GM19035 (cell line): ENCODE measurements around the gene HGFAC.

Experiments
- ATAC-seq: cut with Tn5 transposase; IDR thresholded peaks from one replicate; pipeline ENCODE4 v1.9.1; 2021; ENCODE audit not compliant: unreplicated experiment

HGFAC gene

DNA sequence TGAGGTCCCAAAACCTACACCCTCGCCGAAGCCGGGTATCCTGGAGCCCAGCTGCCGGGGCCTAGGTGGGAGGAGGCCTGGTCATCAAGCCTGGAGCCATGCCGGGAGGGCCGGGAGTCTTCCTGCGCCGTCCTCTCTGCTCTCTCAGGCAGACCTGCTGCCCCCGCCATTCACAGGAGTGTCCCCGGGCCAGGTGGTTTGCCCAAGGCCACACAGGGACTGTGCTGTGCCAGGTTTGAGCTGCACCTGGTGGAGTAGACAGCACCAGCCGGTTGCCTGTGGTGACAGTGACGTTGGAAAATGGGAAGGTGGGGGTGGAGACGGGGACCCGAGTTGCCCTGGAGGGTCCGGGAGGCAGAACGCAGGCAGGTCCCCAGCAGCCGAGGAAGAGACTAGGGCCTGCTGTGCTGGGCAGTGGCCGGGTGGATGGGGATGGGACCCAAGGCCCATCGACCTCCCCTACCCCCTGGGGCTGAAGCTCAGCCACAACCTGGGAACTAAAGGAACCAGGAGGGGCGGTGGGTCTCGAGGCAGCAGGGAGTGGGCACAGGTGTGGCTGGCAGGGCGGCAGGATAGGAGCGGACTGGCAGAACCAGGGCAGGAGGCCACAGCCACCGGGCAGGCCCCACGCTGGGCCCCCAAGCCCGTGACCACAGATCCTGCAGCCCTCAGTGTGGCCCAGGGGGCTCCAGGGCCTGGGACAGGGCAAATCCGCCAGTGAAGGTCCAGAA lies 30.8 kb downstream of the HGFAC start:
- ATAC-seq = no peak

DNA sequence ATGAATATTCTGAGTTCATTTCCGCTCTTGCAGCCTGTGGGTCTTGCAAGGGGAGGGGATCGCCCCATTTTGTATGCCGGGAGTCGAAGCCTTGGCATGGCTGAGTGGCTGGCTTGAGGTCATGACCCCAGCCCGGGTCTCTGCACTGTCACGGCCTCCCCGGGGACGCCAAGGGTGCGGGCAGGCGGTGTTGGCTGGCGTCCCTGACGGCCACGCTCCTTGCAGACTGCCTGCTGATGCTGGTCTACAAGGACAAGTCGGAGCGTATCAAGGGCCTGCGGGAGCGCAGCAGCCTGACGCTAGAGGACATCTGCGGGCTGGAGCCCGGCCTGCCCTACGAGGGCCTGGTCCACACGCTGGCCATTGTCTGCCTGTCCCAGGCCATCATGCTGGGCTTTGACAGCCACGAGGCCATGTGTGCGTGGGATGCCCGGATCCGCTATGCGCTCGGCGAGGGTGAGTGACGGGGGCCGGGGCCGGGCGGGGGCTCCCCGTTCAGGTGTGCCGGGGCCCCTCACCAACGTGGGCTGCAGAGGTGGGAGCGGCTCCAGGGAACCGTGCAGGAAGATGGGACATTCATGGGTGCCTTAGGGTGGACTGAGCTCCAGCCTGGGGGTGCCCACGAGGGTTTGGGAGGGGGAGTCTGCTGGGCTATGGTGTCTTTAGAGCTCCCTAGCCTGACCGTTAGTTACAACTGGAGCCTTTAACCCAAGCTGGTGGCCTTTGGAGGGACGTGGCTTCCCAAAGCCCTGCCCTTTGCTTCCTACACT lies 31.6 kb downstream of the HGFAC start:
- ATAC-seq = no peak

DNA sequence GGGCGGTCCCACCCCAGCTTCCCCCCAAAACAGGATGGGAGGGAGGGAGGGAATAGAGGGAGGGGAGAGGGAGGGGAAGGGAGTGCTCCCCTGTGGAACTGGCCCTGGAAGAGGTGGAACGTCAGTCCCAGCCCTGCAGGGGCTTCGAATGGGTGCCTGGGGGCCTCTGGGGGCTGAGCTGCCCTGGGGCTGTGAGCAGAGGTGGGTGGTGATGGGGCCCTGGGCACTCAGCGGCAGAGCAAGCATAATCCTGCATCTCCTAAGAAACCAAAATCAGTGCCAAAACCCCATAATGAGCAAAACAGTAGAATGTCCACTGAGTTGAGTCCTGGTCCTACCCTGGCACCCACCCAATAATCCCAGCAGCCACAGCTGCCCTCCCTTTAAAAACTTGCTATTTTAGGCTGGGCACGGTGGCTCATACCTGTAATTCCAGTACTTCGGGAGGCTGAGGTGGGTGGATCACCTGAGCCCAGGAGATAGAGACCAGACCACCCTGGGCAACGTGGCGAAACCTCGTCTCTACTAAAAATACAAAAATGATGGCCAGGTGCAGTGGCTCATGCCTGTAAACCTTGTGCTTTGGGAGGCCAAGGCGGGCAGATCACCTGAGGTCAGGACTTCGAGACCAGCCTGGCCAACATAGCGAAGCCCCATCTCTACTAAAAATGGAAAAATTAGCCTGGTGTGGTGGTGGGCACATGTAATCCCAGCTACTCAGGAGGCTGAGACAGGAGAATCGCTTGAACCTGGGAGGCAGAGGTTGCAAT lies 32.4 kb downstream of the HGFAC start:
- no peak for ATAC-seq

DNA sequence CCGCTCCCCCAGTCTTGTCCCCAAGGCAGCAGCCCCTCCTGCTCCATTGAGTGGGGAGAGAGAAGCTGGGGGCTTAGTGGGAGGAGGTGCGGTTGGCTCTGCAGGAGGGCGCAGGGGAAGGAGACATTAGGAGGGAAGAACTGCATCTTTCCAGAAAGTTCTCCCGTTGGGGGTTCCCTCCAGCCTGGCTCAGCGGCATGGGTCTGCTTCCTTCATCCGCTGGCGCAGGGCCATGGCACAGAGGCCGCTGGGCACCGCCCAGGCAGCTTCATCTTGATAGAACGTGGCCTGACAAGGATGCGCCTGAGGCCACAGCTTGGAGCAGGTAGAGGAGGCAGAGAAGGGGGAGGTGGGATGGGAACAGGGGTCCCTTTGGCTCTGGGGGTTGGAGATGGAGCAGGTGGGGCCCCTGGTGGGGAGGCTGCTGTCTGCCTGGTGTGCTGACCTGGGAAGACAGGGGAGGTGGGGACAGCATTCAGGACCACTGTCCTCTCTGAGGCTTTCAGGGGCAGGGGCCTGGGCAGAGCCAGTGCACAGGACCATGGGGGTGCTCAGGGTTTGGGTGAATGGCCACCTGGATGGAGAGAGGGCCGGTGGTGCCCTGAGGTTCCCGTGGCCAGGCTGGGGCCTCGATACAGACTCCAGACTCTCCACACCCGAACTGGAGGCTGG lies 33.4 kb downstream of the HGFAC start:
- ATAC-seq = no peak

DNA sequence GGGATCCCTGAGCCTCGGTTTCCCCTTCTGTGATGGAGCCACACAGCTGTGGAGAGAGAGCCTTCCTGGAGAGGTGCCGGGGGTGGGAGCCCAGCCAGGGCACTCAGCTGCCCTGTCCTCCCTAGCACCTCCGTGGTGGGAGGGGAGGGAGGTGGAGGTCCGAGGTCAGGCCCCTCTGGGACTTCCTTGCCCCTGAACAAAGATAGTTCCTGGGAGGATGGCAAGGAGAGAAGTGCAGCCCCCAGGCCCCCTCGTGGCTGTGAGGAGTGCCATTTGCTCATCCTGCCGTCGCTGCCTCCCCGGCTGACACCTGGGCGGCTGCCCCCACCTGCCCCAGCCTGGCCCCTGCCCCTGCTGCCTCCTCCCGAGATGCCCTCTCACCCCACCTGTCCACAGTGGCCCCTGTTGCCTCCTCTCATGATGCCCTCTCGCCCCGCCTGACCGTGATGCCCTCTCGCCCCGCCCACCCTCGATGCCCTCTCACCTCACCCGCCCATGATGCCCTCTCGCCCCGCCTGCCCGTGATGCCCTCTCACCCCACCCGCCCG lies 34.0 kb downstream of the HGFAC start:
- ATAC-seq = no peak

DNA sequence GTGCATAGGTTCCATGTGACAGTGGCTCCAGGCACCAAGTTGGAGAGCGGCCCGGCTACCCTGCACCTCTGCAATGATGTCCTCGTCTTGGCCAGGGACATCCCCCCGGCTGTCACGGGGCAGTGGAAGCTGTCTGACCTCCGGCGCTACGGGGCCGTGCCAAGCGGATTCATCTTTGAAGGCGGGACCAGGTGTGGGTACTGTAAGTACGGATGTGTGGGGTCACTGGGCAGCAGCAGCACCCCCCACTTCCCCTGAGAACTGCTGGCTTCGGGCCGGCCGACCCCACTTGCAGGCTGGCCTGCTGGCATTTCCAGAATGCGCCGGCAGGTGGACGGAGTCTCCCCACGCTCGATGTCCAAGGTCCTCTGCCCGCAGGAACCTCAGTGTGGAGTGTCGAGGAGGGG lies 34.6 kb downstream of the HGFAC start:
- no peak for ATAC-seq

DNA sequence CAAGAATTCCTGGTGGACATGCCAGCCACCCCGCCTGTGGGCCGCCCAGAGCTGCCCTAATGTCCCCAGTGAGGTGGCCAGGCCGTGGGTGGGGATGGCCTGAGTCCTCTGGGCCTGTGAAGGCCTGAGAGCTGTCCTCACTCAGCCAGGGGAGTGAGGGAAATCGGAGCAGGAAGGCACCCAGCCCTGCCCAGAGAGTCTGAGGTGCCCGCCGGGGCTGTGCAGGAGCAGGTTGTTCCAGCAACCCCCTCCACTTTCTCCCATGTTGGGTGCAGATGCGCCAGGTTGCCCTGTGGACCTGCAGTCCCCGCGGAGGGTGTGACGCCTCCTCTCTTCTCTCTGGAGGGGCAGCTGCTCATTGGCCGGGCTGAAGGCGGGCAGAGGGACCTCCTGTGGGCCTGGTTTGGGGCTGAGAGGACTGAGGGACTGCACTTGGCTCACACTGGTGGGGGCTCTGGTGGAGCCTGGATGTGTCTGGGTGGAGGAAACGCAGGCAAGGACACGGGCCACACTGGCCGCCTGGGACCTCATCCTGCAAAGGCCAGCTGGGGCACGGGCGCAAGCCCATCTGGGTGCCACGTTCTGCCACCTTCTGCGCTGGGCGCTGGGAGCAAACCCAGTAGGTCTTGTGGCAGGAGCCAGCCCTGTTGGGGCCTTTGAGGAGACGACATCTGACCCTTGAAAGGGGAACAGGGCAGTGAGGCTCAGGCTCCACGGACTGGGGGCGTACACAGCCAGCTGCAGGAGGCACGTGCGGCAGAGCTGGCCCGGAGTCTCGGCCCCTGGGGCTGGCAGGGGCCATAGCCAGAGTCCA lies 35.4 kb downstream of the HGFAC start:
- ATAC-seq = no peak

DNA sequence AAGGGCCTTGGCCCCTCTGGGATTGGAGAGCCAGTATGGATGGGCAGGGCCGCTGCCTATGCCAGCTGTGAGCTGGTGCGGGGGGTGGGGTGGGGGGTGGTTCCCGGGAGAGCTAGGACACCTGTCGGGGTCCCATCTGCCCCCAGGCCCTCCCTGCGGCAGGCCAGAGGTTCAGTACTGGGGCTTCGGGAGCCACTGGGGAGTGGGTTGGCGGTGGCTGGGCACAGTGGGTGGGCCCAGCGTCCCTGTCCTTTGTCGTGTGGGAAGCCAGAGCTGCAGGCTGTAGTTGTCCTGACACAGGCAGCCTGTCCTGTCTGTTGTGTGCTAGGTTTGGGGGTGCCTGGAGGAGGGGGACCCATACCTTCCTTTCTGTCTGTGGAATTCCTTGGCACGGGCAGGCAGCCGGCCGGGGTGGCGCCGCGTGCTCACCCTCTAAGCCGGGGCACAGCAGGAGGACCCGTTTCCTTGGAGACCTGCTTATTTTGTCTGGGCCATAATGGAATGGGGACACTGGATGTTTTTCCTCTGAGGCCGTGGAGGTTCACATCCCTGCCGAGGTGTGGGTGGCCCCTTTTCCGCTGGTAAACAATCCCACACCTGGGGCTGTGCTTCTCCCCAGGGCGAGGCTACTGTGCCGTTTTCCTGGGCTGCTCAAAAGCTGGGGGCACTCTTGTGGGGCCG lies 36.1 kb downstream of the HGFAC start:
- no peak for ATAC-seq

DNA sequence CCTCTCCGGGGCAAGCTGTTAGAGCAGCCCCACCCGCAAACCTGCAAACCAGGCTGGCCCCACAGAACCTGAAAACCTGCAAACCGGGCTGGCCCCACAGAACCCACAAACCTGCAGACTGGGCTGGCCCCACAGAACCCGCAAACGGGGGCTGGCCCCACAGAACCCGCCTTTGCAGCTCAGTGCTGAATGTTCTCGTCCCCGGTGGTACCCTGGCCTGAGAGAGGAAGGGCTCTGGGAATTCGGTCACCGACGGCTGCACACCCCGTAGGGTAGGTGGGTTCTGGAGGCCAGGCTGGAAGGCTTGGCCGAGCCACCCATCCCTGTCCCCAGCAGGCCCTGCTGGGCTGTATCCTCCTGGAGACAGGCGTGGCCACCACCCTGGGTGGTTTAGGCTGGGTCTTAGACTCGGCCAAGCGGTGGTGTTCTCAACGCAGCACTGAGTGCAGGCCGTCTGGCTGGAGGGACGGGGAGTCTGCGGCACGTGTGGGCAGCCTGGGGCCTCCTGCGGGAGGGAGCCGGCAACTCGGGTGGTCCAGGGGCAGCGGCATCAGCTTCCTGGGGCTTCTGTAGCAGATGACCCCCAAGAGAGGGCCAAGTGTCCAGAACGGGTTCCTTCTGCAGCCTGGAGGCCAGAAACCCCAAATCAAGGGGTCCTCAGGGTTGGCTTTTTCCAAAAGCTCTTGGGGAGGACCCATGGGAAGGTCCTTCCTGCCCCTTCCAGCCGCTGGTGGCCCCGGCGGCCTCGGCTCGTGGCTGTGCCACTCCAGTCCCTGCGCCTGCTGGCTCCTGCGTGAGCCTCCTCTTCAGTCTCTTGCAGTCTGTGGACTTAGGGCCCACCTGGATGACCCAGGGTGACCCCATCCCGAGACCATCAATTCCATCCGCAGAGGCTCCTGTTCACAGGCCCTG lies 36.9 kb downstream of the HGFAC start:
- no peak for ATAC-seq

DNA sequence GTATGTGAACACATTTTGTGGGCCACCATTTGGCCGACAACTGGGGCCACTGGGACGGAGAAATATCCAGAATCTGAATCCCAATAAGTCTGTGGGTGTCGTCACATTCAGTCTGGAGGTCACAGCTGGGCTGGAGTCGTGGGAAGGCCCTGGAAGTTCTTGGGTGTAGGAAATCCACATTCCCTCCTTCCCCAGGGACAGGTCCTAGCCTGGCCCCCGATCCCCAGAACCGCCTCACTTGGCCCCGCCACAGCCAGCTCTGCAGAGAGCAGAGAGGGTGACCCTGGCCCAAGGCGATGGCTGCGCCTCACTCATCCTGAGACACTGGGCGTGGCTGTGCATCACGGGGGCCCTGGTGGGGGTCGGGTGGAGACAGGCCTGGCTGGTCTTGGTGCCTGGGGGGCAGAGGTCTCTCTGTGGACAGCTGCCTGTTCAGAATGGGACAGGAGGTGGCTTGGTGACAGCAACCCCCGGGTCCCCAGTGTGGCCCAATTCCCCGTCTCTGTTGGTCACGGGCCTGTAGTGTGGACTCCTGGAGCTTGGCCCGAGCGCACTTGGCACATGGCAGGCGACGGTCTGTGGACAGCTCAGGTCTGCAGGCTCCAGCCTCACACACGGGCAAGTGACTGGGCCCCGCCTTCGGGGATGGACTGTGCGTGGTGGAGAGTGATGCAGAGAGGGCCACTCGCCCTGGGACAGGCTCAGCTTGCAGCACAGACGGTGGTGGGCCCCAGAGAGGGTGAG lies 37.8 kb downstream of the HGFAC start:
- no peak for ATAC-seq

DNA sequence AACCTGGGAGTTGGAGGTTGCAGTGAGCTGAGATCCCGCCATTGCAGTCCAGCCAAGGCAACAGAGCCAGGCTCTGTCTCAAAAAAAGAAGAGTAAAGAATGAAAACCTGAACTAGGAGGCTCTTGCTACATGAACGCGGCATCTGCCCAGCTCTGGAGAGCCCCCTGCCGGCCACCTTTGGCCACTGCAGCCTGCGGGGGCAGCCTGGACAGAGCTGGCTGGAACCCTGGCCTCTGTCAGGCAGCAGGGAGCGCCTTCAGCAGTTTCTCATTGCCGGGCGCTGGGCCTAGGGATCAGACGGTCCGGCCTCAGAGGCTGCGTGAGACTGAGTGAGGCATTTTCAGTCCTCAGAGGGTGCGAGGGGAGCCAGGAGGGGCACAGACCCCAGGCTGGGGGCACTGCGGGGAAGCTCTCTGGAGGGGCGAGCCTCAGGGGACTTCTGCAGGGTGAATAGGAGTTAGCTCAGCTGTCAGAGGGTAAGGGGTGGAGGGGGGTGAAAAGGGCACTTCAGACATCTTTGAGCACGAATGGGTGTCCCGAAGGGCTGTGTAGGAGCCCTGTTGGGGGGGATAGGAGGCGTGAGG lies 38.9 kb downstream of the HGFAC start:
- no peak for ATAC-seq

DNA sequence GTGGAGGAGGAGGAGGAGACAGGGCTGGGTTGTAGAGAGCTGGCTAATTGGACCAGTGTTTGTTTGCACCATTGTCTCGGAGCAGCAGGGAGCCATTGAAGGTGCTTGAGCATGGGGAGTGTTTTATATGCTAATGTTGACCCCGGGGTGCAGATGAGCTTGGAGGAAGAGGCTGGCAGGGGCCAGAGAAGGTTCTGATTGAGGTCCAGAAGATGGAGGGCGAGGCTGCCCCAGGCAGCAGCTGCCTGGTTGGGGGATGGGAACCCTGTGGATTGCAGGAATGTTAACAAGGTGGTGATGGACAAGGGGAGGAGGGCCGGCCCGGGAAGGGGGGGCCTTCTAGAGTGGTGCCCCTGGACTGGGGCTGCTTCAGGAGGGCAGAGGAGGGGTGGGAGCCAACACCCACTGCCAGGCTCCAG lies 39.4 kb downstream of the HGFAC start:
- no peak for ATAC-seq

DNA sequence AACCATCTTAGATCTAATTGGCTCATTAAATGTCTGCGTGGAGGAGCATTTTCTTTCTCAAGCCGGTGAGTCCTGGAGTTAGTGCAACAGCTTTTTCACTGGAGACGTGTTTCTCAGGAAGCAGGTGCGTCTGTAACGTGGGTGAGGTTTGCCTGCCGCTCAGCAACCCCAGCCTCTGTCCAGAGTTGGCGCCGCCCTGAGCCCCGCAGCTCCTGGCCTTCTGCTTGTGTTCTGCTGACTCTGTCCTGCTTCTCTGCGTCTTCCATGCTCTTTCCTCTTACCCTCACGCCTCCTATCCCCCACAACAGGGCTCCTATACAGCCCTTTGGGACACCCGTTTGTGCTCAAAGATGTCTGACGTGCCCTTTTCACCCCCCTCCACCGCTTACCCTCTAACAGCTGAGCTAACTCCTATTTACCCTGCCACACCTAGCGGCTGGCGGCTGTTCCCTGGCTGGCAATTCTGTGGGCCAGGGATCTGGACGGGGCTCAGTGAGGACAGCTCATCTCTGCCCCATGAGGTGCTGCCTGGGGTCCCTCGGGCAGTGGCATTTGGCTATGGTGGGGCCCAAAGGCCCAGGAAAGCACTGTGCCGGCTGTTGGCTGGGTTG lies 40.1 kb downstream of the HGFAC start:
- no peak for ATAC-seq

DNA sequence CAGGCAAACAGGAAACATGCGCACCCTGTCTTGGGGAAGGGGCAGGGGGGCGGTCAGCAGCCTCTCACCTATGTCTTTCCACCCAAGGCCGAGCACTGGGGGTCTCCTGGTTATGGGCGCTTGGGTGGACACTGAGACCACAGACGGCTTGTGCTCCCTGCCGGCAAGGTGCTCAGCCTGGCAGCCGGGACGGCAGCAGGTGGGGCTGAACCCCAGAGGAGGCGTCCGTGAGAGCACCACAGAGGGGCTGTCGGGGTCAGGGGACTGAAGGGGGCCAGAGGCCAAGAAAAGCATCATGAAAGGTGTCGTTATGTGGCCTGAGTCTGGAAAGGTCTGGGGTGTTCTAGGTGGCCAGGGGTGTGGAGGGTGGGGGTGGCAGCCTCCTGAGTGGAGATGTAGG lies 40.9 kb downstream of the HGFAC start:
- no peak for ATAC-seq

DNA sequence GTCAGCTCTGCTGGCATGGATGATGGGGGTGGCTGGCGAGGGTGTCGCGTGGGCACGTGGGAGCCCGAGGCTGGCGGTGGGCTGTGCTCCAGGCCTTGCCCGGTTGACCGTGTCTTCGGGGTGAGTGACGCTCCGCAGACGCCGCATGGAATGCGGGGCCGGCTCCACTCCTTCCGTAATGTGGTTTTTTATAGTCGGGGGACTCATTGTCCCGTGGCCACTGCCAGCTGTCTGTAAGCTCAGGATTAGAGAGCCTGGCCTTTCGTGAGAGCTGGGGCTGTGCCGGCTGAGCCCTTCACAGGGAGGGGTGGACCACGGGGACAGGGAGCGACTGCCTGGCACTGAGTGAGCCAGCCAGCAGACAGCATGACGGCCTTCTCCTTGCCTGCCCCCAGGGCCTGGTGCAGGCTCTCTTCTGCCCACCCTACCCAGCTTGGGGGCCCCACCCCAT lies 41.7 kb downstream of the HGFAC start:
- no peak for ATAC-seq

DNA sequence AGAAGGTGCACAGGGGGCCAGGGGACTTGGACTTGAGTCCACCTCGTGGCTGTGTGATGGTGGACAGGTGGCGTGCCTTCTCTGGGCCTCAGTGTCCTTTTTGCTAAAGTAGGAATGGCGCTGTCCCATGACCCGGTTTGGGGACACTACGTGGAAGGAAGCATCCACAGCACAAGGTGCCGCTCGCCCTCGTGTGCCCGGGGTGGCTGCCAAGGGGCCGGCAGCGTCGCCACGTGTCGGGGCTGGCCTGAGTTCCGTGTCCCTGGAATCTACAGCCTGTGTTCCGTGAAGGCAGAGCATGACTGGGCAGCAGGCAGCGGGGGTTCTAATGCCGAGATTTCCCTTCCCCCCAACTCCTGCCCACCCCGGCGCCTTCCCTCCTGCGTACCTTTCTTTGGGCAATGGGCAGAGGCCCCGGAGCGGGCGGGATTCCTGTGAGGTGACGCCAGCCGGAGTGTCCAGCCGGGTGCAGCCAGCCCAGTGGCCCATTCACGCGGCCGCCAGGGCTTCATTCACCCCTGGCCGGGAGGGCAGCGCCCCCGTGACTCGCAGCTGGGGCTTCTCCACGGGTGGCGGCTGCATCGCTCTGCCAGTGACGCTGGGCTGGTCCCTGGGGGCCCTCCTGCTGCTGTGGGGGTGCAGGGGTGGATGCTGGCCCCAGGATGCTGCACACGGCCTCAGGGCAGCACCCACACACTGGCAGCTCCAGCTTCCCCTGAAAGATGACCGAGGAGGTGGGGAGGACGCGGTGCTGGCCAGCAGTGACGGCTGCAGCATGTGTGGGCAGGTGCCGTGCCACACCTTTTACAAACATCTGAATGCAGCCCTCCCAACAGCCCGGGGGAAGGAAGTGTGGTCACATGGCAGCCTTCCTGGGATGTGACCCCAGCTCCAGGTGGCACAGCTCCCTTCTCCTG lies 42.5 kb downstream of the HGFAC start:
- no peak for ATAC-seq
